ENCODE measurements around the gene DUSP5.
A peak's percentile ranks its signal among the peaks of the same experiment; 100 is the strongest.

DUSP5 gene

DNA sequence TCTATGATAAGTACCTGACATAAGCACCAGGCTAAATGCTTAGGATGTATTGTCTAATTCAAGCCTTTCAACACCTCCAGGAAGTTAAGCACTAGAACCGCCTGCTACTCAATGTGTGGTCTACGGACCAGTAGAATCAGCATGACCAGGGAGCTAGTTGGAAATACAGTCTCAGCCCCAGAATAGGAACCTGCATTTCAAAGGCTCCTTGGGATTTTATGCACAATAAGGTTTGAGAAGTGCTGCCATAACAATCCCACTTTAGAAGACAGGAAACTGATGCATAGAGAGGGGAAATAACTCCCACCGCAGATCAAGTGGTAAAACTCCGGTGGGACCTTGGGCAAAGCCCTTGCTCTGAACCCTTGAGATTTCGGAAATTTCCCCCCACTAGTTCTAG is 8.8 kb upstream of the DUSP5 start:
- H3K23ac ChIP-seq (ENCODE audit: low read length) = no peak overlapping the region
- peak overlapping the region; percentile 89 for H3K56ac ChIP-seq (ENCODE audit: low read length)
- H2AK5ac ChIP-seq (ENCODE audit: low read length) = no peak overlapping the region
- DNase-seq = no peak
- H3K79me1 ChIP-seq (ENCODE audit: low read length) = no peaks in the 10 kb centered on the region
- no peak overlapping the region for H2BK5ac ChIP-seq (ENCODE audit: low read length)
- H3K79me2 ChIP-seq (ENCODE audit: control insufficient read depth, insufficient read depth, low read length) = no peaks in the 10 kb centered on the region
- no peak overlapping the region for H2BK15ac ChIP-seq (replicated peaks; ENCODE audit: low read depth)
- peak overlapping the region; percentile 85 for H3K18ac ChIP-seq (ENCODE audit: low read length)
- no peaks in the 10 kb centered on the region for H3K36me3 ChIP-seq (ENCODE audit: control insufficient read depth, insufficient read depth, low read length)
- no peak overlapping the region for H2BK120ac ChIP-seq (ENCODE audit: low read depth, low read length)
- no peak overlapping the region for H3K9ac ChIP-seq (ENCODE audit: low read length)
- H3K4me1 ChIP-seq (ENCODE audit: control insufficient read depth, low read depth, low read length) = peaks cover 28% of the 10 kb centered on the region
- H4K5ac ChIP-seq (ENCODE audit: low read length) = no peak overlapping the region
- H3K27ac ChIP-seq (ENCODE audit: low read depth, low read length) = peak overlapping the region; percentile 2
- no peak overlapping the region for H4K8ac ChIP-seq (ENCODE audit: low read depth, low read length)
- peak overlapping the region; percentile 79 for H3K4ac ChIP-seq (ENCODE audit: low read depth, low read length)
- no peak overlapping the region for H3K4me2 ChIP-seq (ENCODE audit: low read length)
- no CpG with 5 or more reads among the region's 5 CpGs for WGBS (ENCODE audit: extremely low coverage, insufficient coverage, low lambda C conversion rate)
- H3K27me3 ChIP-seq (ENCODE audit: insufficient read depth, low read length, poor library complexity) = no peaks in the 10 kb centered on the region
- no peak overlapping the region for H3K4me3 ChIP-seq (ENCODE audit: low read length)

DNA sequence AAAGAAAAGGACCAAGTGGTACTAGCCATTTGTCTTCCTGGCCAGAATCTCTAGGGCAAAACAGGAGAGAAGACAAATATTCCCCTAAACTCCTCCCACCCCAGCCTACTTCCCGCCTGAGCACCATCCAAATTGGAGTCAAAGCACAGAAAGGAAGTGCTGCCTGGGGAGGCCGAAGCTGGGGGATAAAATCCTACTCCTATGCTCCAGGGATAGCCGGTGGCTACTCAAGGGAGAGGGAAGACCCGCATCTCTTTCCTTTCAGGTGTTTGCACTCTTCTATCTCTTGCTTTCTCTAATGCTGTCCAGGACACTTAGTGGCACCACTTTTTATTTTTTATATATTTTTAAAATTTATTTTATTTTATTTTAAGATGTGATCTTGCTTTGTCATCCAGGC is 7.1 kb upstream of the DUSP5 start:
- no peak overlapping the region for H3K9ac ChIP-seq (ENCODE audit: low read length)
- WGBS (ENCODE audit: extremely low coverage, insufficient coverage, low lambda C conversion rate) = no CpG with 5 or more reads among the region's 4 CpGs
- no peak overlapping the region for H3K23ac ChIP-seq (ENCODE audit: low read length)
- H3K18ac ChIP-seq (ENCODE audit: low read length) = no peak overlapping the region
- no peak overlapping the region for H2BK15ac ChIP-seq (replicated peaks; ENCODE audit: low read depth)
- H3K4me2 ChIP-seq (ENCODE audit: low read length) = no peak overlapping the region
- no peak overlapping the region for H4K5ac ChIP-seq (ENCODE audit: low read length)
- no peaks in the 10 kb centered on the region for H3K27me3 ChIP-seq (ENCODE audit: insufficient read depth, low read length, poor library complexity)
- DNase-seq = no peak
- peak overlapping the region; percentile 80 for H2BK120ac ChIP-seq (ENCODE audit: low read depth, low read length)
- peaks cover 36% of the 10 kb centered on the region for H3K4me1 ChIP-seq (ENCODE audit: control insufficient read depth, low read depth, low read length)
- H4K8ac ChIP-seq (ENCODE audit: low read depth, low read length) = no peak overlapping the region
- H2BK5ac ChIP-seq (ENCODE audit: low read length) = no peak overlapping the region
- H3K4me3 ChIP-seq (ENCODE audit: low read length) = no peak overlapping the region
- H3K36me3 ChIP-seq (ENCODE audit: control insufficient read depth, insufficient read depth, low read length) = no peaks in the 10 kb centered on the region
- no peak overlapping the region for H2AK5ac ChIP-seq (ENCODE audit: low read length)
- no peak overlapping the region for H3K27ac ChIP-seq (ENCODE audit: low read depth, low read length)
- no peaks in the 10 kb centered on the region for H3K79me1 ChIP-seq (ENCODE audit: low read length)
- no peak overlapping the region for H3K4ac ChIP-seq (ENCODE audit: low read depth, low read length)
- no peaks in the 10 kb centered on the region for H3K79me2 ChIP-seq (ENCODE audit: control insufficient read depth, insufficient read depth, low read length)
- H3K56ac ChIP-seq (ENCODE audit: low read length) = peak overlapping the region; percentile 56

DNA sequence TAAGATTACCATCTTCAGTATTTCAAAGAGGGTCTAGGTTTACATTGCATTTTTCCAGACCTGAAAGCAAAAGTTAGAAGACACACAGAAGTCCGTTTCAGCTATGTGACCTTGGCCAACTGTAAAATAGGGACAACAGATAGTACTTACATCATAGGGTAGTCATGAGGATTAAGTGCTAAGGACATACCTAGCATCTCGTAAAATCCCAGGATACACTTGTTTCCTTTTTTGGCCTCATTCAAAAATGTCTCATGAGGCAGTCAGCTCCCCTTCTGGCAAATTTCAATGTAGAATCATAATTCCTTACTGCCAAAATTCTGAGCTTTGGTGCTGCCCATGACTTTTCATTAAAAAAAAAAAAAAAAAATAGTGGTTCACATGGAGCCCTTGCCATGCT is 6.4 kb upstream of the DUSP5 start:
- Histone ChIP-seq H2BK120ac (ENCODE audit: low read depth, low read length) (no peak overlapping the region), H3K27me3 (ENCODE audit: insufficient read depth, low read length, poor library complexity) (no peaks in the 10 kb centered on the region), H3K23ac (ENCODE audit: low read length) (no peak overlapping the region), H3K9ac (ENCODE audit: low read length) (no peak overlapping the region), H3K4me2 (ENCODE audit: low read length) (no peak overlapping the region), H3K79me2 (ENCODE audit: control insufficient read depth, insufficient read depth, low read length) (peaks cover under 1% of the 10 kb centered on the region), H4K5ac (ENCODE audit: low read length) (no peak overlapping the region), H3K18ac (ENCODE audit: low read length) (no peak overlapping the region), H3K4me3 (ENCODE audit: low read length) (no peak overlapping the region), H4K8ac (ENCODE audit: low read depth, low read length) (no peak overlapping the region), H3K4ac (ENCODE audit: low read depth, low read length) (no peak overlapping the region), H2BK15ac (replicated peaks; ENCODE audit: low read depth) (no peak overlapping the region), H2AK5ac (ENCODE audit: low read length) (no peak overlapping the region), H2BK5ac (ENCODE audit: low read length) (no peak overlapping the region), H3K4me1 (ENCODE audit: control insufficient read depth, low read depth, low read length) (peaks cover 36% of the 10 kb centered on the region), H3K56ac (ENCODE audit: low read length) (no peak overlapping the region), H3K27ac (ENCODE audit: low read depth, low read length) (no peak overlapping the region), H3K36me3 (ENCODE audit: control insufficient read depth, insufficient read depth, low read length) (no peaks in the 10 kb centered on the region), H3K79me1 (ENCODE audit: low read length) (no peaks in the 10 kb centered on the region)
- WGBS (ENCODE audit: extremely low coverage, insufficient coverage, low lambda C conversion rate) = no CpG with 5 or more reads among the region's 2 CpGs
- DNase-seq = no peak

- no peak overlapping the region for H2BK15ac ChIP-seq (replicated peaks; ENCODE audit: low read depth)
- H3K23ac ChIP-seq (ENCODE audit: low read length) = no peak overlapping the region
- H3K4me2 ChIP-seq (ENCODE audit: low read length) = no peak overlapping the region
- H2BK120ac ChIP-seq (ENCODE audit: low read depth, low read length) = no peak overlapping the region
- no peaks in the 10 kb centered on the region for H3K36me3 ChIP-seq (ENCODE audit: control insufficient read depth, insufficient read depth, low read length)
- H3K79me2 ChIP-seq (ENCODE audit: control insufficient read depth, insufficient read depth, low read length) = peaks cover 8% of the 10 kb centered on the region
- no peak overlapping the region for H3K27ac ChIP-seq (ENCODE audit: low read depth, low read length)
- no peak overlapping the region for H3K4me3 ChIP-seq (ENCODE audit: low read length)
- H3K4ac ChIP-seq (ENCODE audit: low read depth, low read length) = no peak overlapping the region
- DNase-seq = no peak
- H3K18ac ChIP-seq (ENCODE audit: low read length) = no peak overlapping the region
- no peak overlapping the region for H4K5ac ChIP-seq (ENCODE audit: low read length)
- no peak overlapping the region for H3K56ac ChIP-seq (ENCODE audit: low read length)
- H4K8ac ChIP-seq (ENCODE audit: low read depth, low read length) = no peak overlapping the region
- H3K27me3 ChIP-seq (ENCODE audit: insufficient read depth, low read length, poor library complexity) = no peaks in the 10 kb centered on the region
- no peak overlapping the region for H2AK5ac ChIP-seq (ENCODE audit: low read length)
- no CpG with 5 or more reads among the region's 5 CpGs for WGBS (ENCODE audit: extremely low coverage, insufficient coverage, low lambda C conversion rate)
- H3K9ac ChIP-seq (ENCODE audit: low read length) = no peak overlapping the region
- H3K4me1 ChIP-seq (ENCODE audit: control insufficient read depth, low read depth, low read length) = peaks cover 30% of the 10 kb centered on the region
- H3K79me1 ChIP-seq (ENCODE audit: low read length) = peaks cover 6% of the 10 kb centered on the region
- H2BK5ac ChIP-seq (ENCODE audit: low read length) = no peak overlapping the region
Measured at GRCh38 chr10:110492069-110492822, 5.5 kb upstream of the DUSP5 start.

- Histone ChIP-seq H4K5ac (ENCODE audit: low read length) (peak overlapping the region; percentile 33), H3K27me3 (ENCODE audit: insufficient read depth, low read length, poor library complexity) (no peaks in the 10 kb centered on the region), H3K79me2 (ENCODE audit: control insufficient read depth, insufficient read depth, low read length) (peaks cover 20% of the 10 kb centered on the region), H3K56ac (ENCODE audit: low read length) (peak overlapping the region; percentile 88), H3K23ac (ENCODE audit: low read length) (no peak overlapping the region), H3K4ac (ENCODE audit: low read depth, low read length) (peak overlapping the region; percentile 46), H4K8ac (ENCODE audit: low read depth, low read length) (no peak overlapping the region), H3K36me3 (ENCODE audit: control insufficient read depth, insufficient read depth, low read length) (no peaks in the 10 kb centered on the region), H3K79me1 (ENCODE audit: low read length) (peaks cover 6% of the 10 kb centered on the region), H3K9ac (ENCODE audit: low read length) (peak overlapping the region; percentile 53), H2BK5ac (ENCODE audit: low read length) (peak overlapping the region; percentile 92), H3K18ac (ENCODE audit: low read length) (peak overlapping the region; percentile 7), H2BK120ac (ENCODE audit: low read depth, low read length) (no peak overlapping the region), H3K27ac (ENCODE audit: low read depth, low read length) (peak overlapping the region; percentile 83), H3K4me1 (ENCODE audit: control insufficient read depth, low read depth, low read length) (peaks cover 16% of the 10 kb centered on the region), H3K4me3 (ENCODE audit: low read length) (no peak overlapping the region), H2BK15ac (replicated peaks; ENCODE audit: low read depth) (no peak overlapping the region), H2AK5ac (ENCODE audit: low read length) (peak overlapping the region; percentile 78), H3K4me2 (ENCODE audit: low read length) (peak overlapping the region; percentile 2)
- peak; percentile 97 for DNase-seq
- WGBS (ENCODE audit: extremely low coverage, insufficient coverage, low lambda C conversion rate) = no CpG with 5 or more reads among the region's 11 CpGs
Measured at GRCh38 chr10:110493832-110494426, 3.8 kb upstream of the DUSP5 start.
